ENCODE measurements around the gene PTX4.

GRCh38 chr16:1452530-1452929, 36.2 kb downstream of the PTX4 start:
- TF ChIP-seq CTCF (IDR thresholded peaks at IDR 0.05) (no peak), POLR2A (IDR thresholded peaks at IDR 0.05) (no peak), POLR2AphosphoS5 (IDR thresholded peaks at IDR 0.05) (no peak)
